Lower leg skin (tissue), 4 donors: ENCODE data around the gene CPXM2. TPM values are rescaled to one million over a fixed set of nuclear protein-coding genes. Genes with fewer than 3 reads are reported as not detected.

ENCODE experiments used
- DNase-seq, 2 donors: peaks; one replicate each; pipeline ENCODE4 v3.0.0-alpha.2; 2019; ENCODE audit warnings: low spot score in 2 of 2
- H3K4me3 ChIP-seq: fragments of 200-600 bp; sonication (generic); 2 replicates; pipeline ENCODE4 v1.5.1; 2017; ENCODE audit warnings: mild to moderate bottlenecking, low read depth; ENCODE audit not compliant: poor library complexity, severe bottlenecking
- CTCF ChIP-seq, 3 donors: fragments of 450-650 bp; IDR thresholded peaks; one replicate each; pipeline ENCODE4 v1.5.1; 2016; ENCODE audit warnings: antibody characterized with exemption in 3 of 3, mild to moderate bottlenecking in 3 of 3, moderate library complexity in 2 of 3
- POLR2A ChIP-seq, 2 donors: fragments of 450-650 bp; IDR thresholded peaks; one replicate each; pipeline ENCODE4 v1.6.1; 2016 to 2017; ENCODE audit warnings: antibody characterized with exemption in 2 of 2, mild to moderate bottlenecking in 1 of 2, moderate library complexity in 1 of 2
- WGBS, 2 donors: methylation state at CpG; one replicate each; pipeline ENCODE4 v1.1.5; 2018; 5-methylcytosine and 5-hydroxymethylcytosine counted together
- intact Hi-C: fragments of 100-400 bp; cut with DNase I; formaldehyde crosslinking; loops from one replicate; pipeline ENCODE4 v1.15.0; 2023; ENCODE audit warnings: low total_unique reads
- total RNA-seq, 4 donors: library from RNA; depleted of rRNA; stranded (reverse); fragments of >200 nt; gene quantifications; one replicate each; pipeline ENCODE4 v1.1.0, GENCODE V29; 2016

CPXM2 gene
- total RNA-seq, 4 donors from 2014 or later = 1.6 to 7.0 (median 4.9) TPM

GRCh38 chr10:123772645-123773508 is 118.7 kb downstream of the CPXM2 start:
- no peak overlapping the region for H3K4me3 ChIP-seq
- intact Hi-C loops = no loop called here
- DNase-seq = no peak
- no peak for TF ChIP-seq POLR2A (IDR thresholded peaks at IDR 0.05)
- TF ChIP-seq CTCF (IDR thresholded peaks at IDR 0.05) = no peak
- 60 to 68% methylated on average over 3 of the region's 3 CpGs for WGBS, 2 donors

GRCh38 chr10:123771877-123772644 is 119.5 kb downstream of the CPXM2 start:
- TF ChIP-seq POLR2A (IDR thresholded peaks at IDR 0.05) (no peak), CTCF (IDR thresholded peaks at IDR 0.05) (no peak)
- DNase-seq = no peak
- intact Hi-C loops = no loop called here
- 79 to 85% methylated on average over 4 of the region's 4 CpGs for WGBS, 2 donors
- no peak overlapping the region for H3K4me3 ChIP-seq

- H3K4me3 ChIP-seq = no peak overlapping the region
- TF ChIP-seq CTCF (IDR thresholded peaks at IDR 0.05) (no peak), POLR2A (IDR thresholded peaks at IDR 0.05) (no peak)
- intact Hi-C loops = no loop called here
- 54 to 65% methylated on average over 4 of the region's 4 CpGs for WGBS, 2 donors
- DNase-seq = no peak
These were observed 122.0 kb downstream of the CPXM2 start for GRCh38 chr10:123769647-123770046.

- no peak overlapping the region for H3K4me3 ChIP-seq
- 61 to 69% methylated on average over 8 of the region's 8 CpGs for WGBS, 2 donors
- TF ChIP-seq CTCF (IDR thresholded peaks at IDR 0.05) (no peak), POLR2A (IDR thresholded peaks at IDR 0.05) (no peak)
- no peak for DNase-seq
- intact Hi-C loops = no loop called here
These were observed 124.8 kb downstream of the CPXM2 start for GRCh38 chr10:123766761-123767160.

- no peak overlapping the region for H3K4me3 ChIP-seq
- intact Hi-C loops = no loop called here
- WGBS, 2 donors = 44 to 53% methylated on average over 3 of the region's 3 CpGs
- no peak for DNase-seq
- no peak for TF ChIP-seq CTCF (IDR thresholded peaks at IDR 0.05)
- TF ChIP-seq POLR2A (IDR thresholded peaks at IDR 0.05) = no peak
These were observed 125.6 kb downstream of the CPXM2 start for GRCh38 chr10:123766012-123766411.
